Esophagus squamous epithelium (tissue), 4 donors: ENCODE measurements around the gene FAM111A.

Source experiments
- POLR2A ChIP-seq, 4 donors: fragments of 450-650 bp; IDR thresholded peaks; one replicate each; pipeline ENCODE4 v1.6.1; 2017; ENCODE audit warnings: antibody characterized with exemption in 4 of 4, mild to moderate bottlenecking in 4 of 4, moderate library complexity in 3 of 4
- TF ChIP-seq, protein P1 (sequence below), 6 experiments: fragments of 450-650 bp in 4 of 6; fragments of 200-600 bp in 2 of 6; sonication (generic) in 2 of 6; IDR thresholded peaks; one replicate each; pipeline ENCODE4 v1.5.1; 2016 to 2019; ENCODE audit warnings: antibody characterized with exemption in 6 of 6, mild to moderate bottlenecking in 4 of 6, moderate library complexity in 4 of 6

DNA sequence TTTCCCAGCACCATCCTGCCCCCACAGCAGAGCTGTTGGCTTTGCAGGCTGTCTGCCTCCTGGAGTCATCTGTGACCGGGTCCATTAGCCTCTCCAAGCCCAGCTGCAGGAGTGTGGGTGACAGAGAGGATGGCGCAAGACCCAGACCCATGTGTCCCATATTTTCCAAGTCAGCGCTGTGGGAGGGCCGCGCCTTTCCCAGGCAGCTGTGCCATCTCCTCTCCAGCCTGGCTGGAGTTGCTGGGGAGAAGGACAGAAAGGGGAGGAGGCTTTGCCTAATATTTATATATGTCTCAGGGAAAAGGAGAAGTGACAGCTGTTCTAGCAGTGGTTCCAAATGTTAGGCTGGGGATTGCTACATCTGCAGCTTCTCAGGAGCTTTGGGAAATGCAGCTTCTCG lies 44.9 kb downstream of the FAM111A start:
- TF ChIP-seq POLR2A (IDR thresholded peaks at IDR 0.05): no peak
- TF ChIP-seq, protein P1, sequence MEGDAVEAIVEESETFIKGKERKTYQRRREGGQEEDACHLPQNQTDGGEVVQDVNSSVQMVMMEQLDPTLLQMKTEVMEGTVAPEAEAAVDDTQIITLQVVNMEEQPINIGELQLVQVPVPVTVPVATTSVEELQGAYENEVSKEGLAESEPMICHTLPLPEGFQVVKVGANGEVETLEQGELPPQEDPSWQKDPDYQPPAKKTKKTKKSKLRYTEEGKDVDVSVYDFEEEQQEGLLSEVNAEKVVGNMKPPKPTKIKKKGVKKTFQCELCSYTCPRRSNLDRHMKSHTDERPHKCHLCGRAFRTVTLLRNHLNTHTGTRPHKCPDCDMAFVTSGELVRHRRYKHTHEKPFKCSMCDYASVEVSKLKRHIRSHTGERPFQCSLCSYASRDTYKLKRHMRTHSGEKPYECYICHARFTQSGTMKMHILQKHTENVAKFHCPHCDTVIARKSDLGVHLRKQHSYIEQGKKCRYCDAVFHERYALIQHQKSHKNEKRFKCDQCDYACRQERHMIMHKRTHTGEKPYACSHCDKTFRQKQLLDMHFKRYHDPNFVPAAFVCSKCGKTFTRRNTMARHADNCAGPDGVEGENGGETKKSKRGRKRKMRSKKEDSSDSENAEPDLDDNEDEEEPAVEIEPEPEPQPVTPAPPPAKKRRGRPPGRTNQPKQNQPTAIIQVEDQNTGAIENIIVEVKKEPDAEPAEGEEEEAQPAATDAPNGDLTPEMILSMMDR (IDR thresholded peaks at IDR 0.05): no peak
